ENCODE measurements around the gene IMMP2L.

- no peak for TF ChIP-seq EZH2 (IDR thresholded peaks at IDR 0.05; ENCODE audit: low read length)
- TF ChIP-seq, protein P1, sequence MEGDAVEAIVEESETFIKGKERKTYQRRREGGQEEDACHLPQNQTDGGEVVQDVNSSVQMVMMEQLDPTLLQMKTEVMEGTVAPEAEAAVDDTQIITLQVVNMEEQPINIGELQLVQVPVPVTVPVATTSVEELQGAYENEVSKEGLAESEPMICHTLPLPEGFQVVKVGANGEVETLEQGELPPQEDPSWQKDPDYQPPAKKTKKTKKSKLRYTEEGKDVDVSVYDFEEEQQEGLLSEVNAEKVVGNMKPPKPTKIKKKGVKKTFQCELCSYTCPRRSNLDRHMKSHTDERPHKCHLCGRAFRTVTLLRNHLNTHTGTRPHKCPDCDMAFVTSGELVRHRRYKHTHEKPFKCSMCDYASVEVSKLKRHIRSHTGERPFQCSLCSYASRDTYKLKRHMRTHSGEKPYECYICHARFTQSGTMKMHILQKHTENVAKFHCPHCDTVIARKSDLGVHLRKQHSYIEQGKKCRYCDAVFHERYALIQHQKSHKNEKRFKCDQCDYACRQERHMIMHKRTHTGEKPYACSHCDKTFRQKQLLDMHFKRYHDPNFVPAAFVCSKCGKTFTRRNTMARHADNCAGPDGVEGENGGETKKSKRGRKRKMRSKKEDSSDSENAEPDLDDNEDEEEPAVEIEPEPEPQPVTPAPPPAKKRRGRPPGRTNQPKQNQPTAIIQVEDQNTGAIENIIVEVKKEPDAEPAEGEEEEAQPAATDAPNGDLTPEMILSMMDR (optimal IDR thresholded peaks at IDR 0.05 in 1 of 3, IDR thresholded peaks at IDR 0.05 in 1 of 3, conservative IDR thresholded peaks at IDR 0.05 in 1 of 3; ENCODE audit: extremely low read depth in 1 of 3, insufficient read depth in 2 of 3, low read length in 3 of 3), result no peak
These were observed 495.0 kb downstream of the IMMP2L start for GRCh38 chr7:111067251-111067650.

All from keratinocyte (primary cell).